WERI-Rb-1 (cell line): Measurements from ENCODE around the gene ABCB11.
"Not testable (repeated sequence)": the region's sequence is repeated elsewhere in the genome, so short reads cannot be mapped to it uniquely, and the experiment has no call there.

Source experiments
- DNase-seq: peaks from one replicate; pipeline ENCODE4 v3.0.0-alpha.2; 2020
- H3K27ac ChIP-seq: fragments of 250-450 bp; sonication (Bioruptor Pico); 2 replicates; pipeline ENCODE4 v1.5.1; 2020; ENCODE audit warnings: mild to moderate bottlenecking, moderate library complexity
- H3K27me3 ChIP-seq: fragments of 250-450 bp; sonication (Bioruptor Pico); 2 replicates; pipeline ENCODE4 v1.5.1; 2021; ENCODE audit warnings: mild to moderate bottlenecking, low read depth, moderate library complexity; ENCODE audit not compliant: insufficient read depth, severe bottlenecking
- H3K36me3 ChIP-seq: fragments of 250-450 bp; sonication (Bioruptor Pico); 2 replicates; pipeline ENCODE4 v1.5.1; 2020; ENCODE audit warnings: mild to moderate bottlenecking, moderate library complexity
- H3K4me3 ChIP-seq: 2 replicates; pipeline ENCODE4 v1.5.1; 2011; ENCODE audit warnings: low read depth, mild to moderate bottlenecking, control low read depth, low read length
- H3K9me3 ChIP-seq: fragments of 250-450 bp; sonication (Bioruptor Pico); 2 replicates; pipeline ENCODE4 v1.5.1; 2021; ENCODE audit warnings: mild to moderate bottlenecking, moderate library complexity; ENCODE audit not compliant: severe bottlenecking
- TF ChIP-seq, protein P1 (sequence below): IDR thresholded peaks from 2 replicates; pipeline ENCODE4 v1.5.1; 2011; ENCODE audit warnings: low read depth, mild to moderate bottlenecking, control low read depth, inconsistent platforms, low read length

Gene ABCB11

DNA sequence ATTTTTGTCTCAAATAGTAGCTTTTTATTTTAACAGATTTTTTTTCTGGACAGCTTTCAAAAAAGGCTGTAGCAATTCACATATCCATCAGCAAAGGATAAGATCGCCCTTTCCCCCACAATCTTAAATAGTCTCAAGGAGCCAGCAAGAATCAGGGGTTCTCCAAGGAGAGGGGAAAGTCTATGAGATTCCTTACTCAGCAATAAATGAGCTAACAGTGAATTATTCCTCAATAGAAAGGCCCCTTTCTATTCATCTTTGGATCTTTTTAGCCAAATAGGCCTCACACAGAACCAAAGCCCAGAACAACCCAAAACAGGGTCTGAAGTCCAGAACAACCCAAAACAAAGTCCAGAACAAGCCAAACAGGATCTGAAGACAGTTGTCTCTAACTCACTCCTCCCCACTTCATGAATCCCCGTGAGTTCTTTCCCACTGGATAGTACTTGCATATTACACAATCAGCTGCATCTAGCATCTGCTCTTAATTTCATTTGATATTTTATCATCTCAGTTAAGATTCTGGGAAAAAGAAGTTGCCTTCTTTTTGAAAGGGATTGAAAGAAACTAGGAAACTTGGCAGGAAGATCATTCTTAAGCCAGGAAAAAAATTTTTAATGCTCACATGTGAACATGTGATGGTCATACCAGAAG, 34.9 kb upstream of the ABCB11 start:
- Histone ChIP-seq H3K4me3 (no peak overlapping the region), H3K27me3 (peaks cover 17% of the 10 kb centered on the region), H3K36me3 (no peaks in the 10 kb centered on the region), H3K27ac (no peak overlapping the region), H3K9me3 (no peaks in the 10 kb centered on the region)
- DNase-seq = no peak
- TF ChIP-seq, protein P1, sequence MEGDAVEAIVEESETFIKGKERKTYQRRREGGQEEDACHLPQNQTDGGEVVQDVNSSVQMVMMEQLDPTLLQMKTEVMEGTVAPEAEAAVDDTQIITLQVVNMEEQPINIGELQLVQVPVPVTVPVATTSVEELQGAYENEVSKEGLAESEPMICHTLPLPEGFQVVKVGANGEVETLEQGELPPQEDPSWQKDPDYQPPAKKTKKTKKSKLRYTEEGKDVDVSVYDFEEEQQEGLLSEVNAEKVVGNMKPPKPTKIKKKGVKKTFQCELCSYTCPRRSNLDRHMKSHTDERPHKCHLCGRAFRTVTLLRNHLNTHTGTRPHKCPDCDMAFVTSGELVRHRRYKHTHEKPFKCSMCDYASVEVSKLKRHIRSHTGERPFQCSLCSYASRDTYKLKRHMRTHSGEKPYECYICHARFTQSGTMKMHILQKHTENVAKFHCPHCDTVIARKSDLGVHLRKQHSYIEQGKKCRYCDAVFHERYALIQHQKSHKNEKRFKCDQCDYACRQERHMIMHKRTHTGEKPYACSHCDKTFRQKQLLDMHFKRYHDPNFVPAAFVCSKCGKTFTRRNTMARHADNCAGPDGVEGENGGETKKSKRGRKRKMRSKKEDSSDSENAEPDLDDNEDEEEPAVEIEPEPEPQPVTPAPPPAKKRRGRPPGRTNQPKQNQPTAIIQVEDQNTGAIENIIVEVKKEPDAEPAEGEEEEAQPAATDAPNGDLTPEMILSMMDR = no peak

DNA sequence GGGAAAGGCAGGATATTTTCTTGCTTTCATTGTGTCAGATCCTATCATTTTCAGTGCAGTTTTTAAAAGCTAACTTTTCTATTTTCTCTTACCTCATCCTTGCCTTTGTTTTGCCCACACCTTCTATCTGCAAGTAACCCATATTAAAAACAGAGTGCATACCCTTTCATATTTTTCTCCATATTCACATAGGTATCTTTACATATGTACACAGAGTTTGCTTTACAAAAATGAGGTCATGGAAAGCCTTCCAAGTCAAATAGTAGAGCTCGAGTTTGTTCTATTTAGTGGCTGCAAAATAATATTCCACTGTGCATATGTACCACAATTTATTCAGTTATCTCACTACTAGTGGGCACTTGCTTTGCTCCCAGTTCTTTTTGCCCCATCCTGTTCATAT, 34.3 kb upstream of the ABCB11 start:
- Histone ChIP-seq H3K27ac (no peak overlapping the region), H3K9me3 (no peaks in the 10 kb centered on the region), H3K4me3 (no peak overlapping the region), H3K36me3 (no peaks in the 10 kb centered on the region), H3K27me3 (peaks cover 17% of the 10 kb centered on the region)
- no peak for DNase-seq
- TF ChIP-seq, protein P1 = no peak

GRCh38 chr2:169064199-169064598, 33.1 kb upstream of the ABCB11 start:
- peaks cover 10% of the 10 kb centered on the region for H3K27me3 ChIP-seq
- not testable (repeated sequence) for DNase-seq, H3K4me3 ChIP-seq, H3K27ac ChIP-seq, H3K9me3 ChIP-seq, H3K36me3 ChIP-seq

- H3K9me3 ChIP-seq = not testable (repeated sequence)
Measured at GRCh38 chr2:169054575-169054974, 23.5 kb upstream of the ABCB11 start.

DNA sequence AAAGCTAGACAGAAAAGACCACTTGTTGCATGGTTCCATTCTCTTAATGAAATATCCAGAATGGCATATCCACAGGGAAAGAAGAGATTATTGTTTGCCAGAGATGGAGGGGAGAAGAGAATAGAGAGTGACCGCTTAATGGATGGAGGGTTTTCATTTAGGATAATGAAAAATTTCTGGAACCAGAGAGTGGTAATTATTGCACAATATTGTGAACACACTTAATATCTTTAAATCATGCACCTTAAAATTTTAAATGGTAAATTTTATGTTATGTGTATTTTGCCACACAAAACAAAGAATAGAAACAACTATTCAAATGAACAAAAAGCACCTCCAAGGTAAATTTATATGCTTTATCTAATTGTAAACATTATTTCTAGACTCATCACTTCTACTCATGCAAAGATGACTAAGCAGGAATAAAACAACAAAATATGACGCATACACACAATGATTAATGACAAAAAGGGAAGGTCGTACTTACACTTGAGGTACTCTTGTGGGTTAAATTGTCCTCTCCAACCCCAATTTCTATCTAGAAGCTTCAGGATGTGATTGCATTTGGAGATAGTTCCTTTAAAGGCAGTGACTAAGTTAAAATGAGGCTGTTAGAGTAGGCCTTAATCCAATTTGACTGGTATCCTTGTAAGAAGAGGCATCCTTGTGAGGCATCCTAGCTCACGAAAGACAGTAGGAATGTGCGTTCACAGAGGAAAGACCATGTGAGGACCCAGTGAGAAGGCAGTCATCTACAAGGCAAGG, 19.5 kb upstream of the ABCB11 start:
- H3K27ac ChIP-seq = no peak overlapping the region
- peaks cover 10% of the 10 kb centered on the region for H3K27me3 ChIP-seq
- DNase-seq = no peak
- no peak overlapping the region for H3K4me3 ChIP-seq
- TF ChIP-seq, protein P1 = no peak
- H3K36me3 ChIP-seq = no peaks in the 10 kb centered on the region
- peaks cover 3% of the 10 kb centered on the region for H3K9me3 ChIP-seq

More at GRCh38 chr2:169054575-169054974, 23.5 kb upstream of the ABCB11 start:
- peaks cover 10% of the 10 kb centered on the region for H3K27me3 ChIP-seq
- H3K4me3 ChIP-seq, H3K36me3 ChIP-seq, H3K27ac ChIP-seq, DNase-seq: not testable (repeated sequence)

- Histone ChIP-seq H3K27ac (no peak overlapping the region), H3K9me3 (no peaks in the 10 kb centered on the region), H3K27me3 (peaks cover 3% of the 10 kb centered on the region), H3K4me3 (no peak overlapping the region), H3K36me3 (no peaks in the 10 kb centered on the region)
- TF ChIP-seq, protein P1 = no peak
- no peak for DNase-seq
Measured at GRCh38 chr2:169049142-169049541, 18.0 kb upstream of the ABCB11 start.
